ENCODE measurements around the gene IDH2.

Gene IDH2

GRCh38 chr15:90054618-90055097 lies 47.6 kb downstream of the IDH2 start:
- TF ChIP-seq CTCF (IDR thresholded peaks at IDR 0.05; ENCODE audit: low read depth, low read length, missing control alignments), result no peak
- no peaks in the 10 kb centered on the region for H3K27me3 ChIP-seq (replicated peaks)
- in situ Hi-C loops (cut with HindIII; ENCODE audit: low pct_ligation_motif_present, low sequenced_read_pairs), result no loop called here
- no peak for DNase-seq
- no peaks in the 10 kb centered on the region for H3K36me3 ChIP-seq (replicated peaks)
- no peak overlapping the region for H3K4me3 ChIP-seq (ENCODE audit: low read depth, low read length)
- no peak overlapping the region for H3K27ac ChIP-seq

- H3K27ac ChIP-seq, result no peak overlapping the region
- no peaks in the 10 kb centered on the region for H3K36me3 ChIP-seq (replicated peaks)
- TF ChIP-seq CTCF (IDR thresholded peaks at IDR 0.05; ENCODE audit: low read depth, low read length, missing control alignments), result no peak
- no peak for DNase-seq
- H3K4me3 ChIP-seq (ENCODE audit: low read depth, low read length), result no peak overlapping the region
- in situ Hi-C loops (cut with HindIII; ENCODE audit: low pct_ligation_motif_present, low sequenced_read_pairs), result no loop called here
- H3K27me3 ChIP-seq (replicated peaks), result no peaks in the 10 kb centered on the region
Observed at GRCh38 chr15:90053685-90054466, 48.4 kb downstream of the IDH2 start.

GRCh38 chr15:90051874-90052273 lies 50.4 kb downstream of the IDH2 start:
- in situ Hi-C loops (cut with HindIII; ENCODE audit: low pct_ligation_motif_present, low sequenced_read_pairs), result no loop called here
- TF ChIP-seq CTCF (IDR thresholded peaks at IDR 0.05; ENCODE audit: low read depth, low read length, missing control alignments), result no peak
- Histone ChIP-seq H3K27me3 (replicated peaks) (no peaks in the 10 kb centered on the region), H3K27ac (no peak overlapping the region), H3K36me3 (replicated peaks) (no peaks in the 10 kb centered on the region), H3K4me3 (ENCODE audit: low read depth, low read length) (no peak overlapping the region)
- no peak for DNase-seq

- Histone ChIP-seq H3K27ac (no peak overlapping the region), H3K27me3 (replicated peaks) (no peaks in the 10 kb centered on the region), H3K4me3 (ENCODE audit: low read depth, low read length) (no peak overlapping the region), H3K36me3 (replicated peaks) (no peaks in the 10 kb centered on the region)
- in situ Hi-C loops (cut with HindIII; ENCODE audit: low pct_ligation_motif_present, low sequenced_read_pairs), result no loop called here
- TF ChIP-seq CTCF (IDR thresholded peaks at IDR 0.05; ENCODE audit: low read depth, low read length, missing control alignments), result no peak
- no peak for DNase-seq
Observed at GRCh38 chr15:90049666-90050604, 52.3 kb downstream of the IDH2 start.

GRCh38 chr15:90049030-90049429 lies 53.2 kb downstream of the IDH2 start:
- H3K27ac ChIP-seq, result no peak overlapping the region
- no peak overlapping the region for H3K4me3 ChIP-seq (ENCODE audit: low read depth, low read length)
- H3K36me3 ChIP-seq (replicated peaks), result no peaks in the 10 kb centered on the region
- in situ Hi-C loops (cut with HindIII; ENCODE audit: low pct_ligation_motif_present, low sequenced_read_pairs), result no loop called here
- H3K27me3 ChIP-seq (replicated peaks), result no peaks in the 10 kb centered on the region
- no peak for TF ChIP-seq CTCF (IDR thresholded peaks at IDR 0.05; ENCODE audit: low read depth, low read length, missing control alignments)
- no peak for DNase-seq

Data from brain microvascular endothelial cell (primary cell).